Caco-2 (cell line): ENCODE measurements around the gene DIAPH2. TPM values are rescaled to one million over a fixed set of nuclear protein-coding genes. Genes with fewer than 3 reads are reported as not detected.

Experiments used
- BruUV-seq: library from RNA; stranded (reverse); fragments of 400-500 nt; replicated peaks from 2 replicates; lab custom pipeline; 2021; lab: Mats Ljungman, UMichigan
- CTCF ChIA-PET: fragments of 300-600 bp; sonication (Branson Sonifier 250); formaldehyde crosslinking; loops from one replicate; lab custom pipeline; 2022; ENCODE audit warnings: antibody characterized with exemption; lab: Charles Lee
- POLR2A ChIA-PET: fragments of 300-600 bp; sonication (Branson Sonifier 250); formaldehyde crosslinking; loops from one replicate; lab custom pipeline; 2022; ENCODE audit warnings: antibody characterized with exemption; lab: Charles Lee
- DNase-seq, 2 experiments: peaks; one replicate each; pipeline versions ENCODE4 v3.0.0 to v3.0.0-alpha.2; 2020 to 2022
- H3K27me3 ChIP-seq: replicated peaks from 2 replicates; pipeline ENCODE4 v1.6.0; 2011; ENCODE audit warnings: low read length; ENCODE audit not compliant: control insufficient read depth, insufficient read depth
- H3K36me3 ChIP-seq: 2 replicates; pipeline ENCODE4 v1.5.1; 2011; ENCODE audit warnings: low read length; ENCODE audit not compliant: control insufficient read depth, insufficient read depth
- H3K4me1 ChIP-seq: fragments of 250-450 bp; sonication (Bioruptor Pico); 2 replicates; pipeline ENCODE4 v1.5.1; 2020; ENCODE audit warnings: mild to moderate bottlenecking
- H3K4me3 ChIP-seq: 2 replicates; pipeline ENCODE4 v1.5.1; 2011; ENCODE audit warnings: low read depth, mild to moderate bottlenecking, control low read depth, low read length
- H3K9me3 ChIP-seq: fragments of 250-450 bp; sonication (Bioruptor Pico); 2 replicates; pipeline ENCODE4 v1.5.1; 2020; ENCODE audit warnings: mild to moderate bottlenecking, moderate library complexity
- H3K27ac Mint-ChIP-seq: one replicate; pipeline ENCODE4 v1.8.0; 2022; ENCODE audit warnings: mixed read lengths; ENCODE audit not compliant: unreplicated experiment
- H3K27me3 Mint-ChIP-seq: one replicate; pipeline ENCODE4 v1.8.0; 2022; ENCODE audit warnings: mixed read lengths; ENCODE audit not compliant: insufficient read depth, unreplicated experiment
- H3K36me3 Mint-ChIP-seq: one replicate; pipeline ENCODE4 v1.8.0; 2022; ENCODE audit warnings: mild to moderate bottlenecking, mixed read lengths; ENCODE audit not compliant: insufficient read depth, unreplicated experiment
- H3K4me1 Mint-ChIP-seq: one replicate; pipeline ENCODE4 v1.8.0; 2022; ENCODE audit warnings: low read depth, mixed read lengths; ENCODE audit not compliant: unreplicated experiment
- H3K4me3 Mint-ChIP-seq: one replicate; pipeline ENCODE4 v1.8.0; 2022; ENCODE audit warnings: mild to moderate bottlenecking, moderate library complexity, mixed read lengths; ENCODE audit not compliant: unreplicated experiment
- H3K9me3 Mint-ChIP-seq: one replicate; pipeline ENCODE4 v1.8.0; 2022; ENCODE audit warnings: mixed read lengths; ENCODE audit not compliant: unreplicated experiment
- CTCF ChIP-seq, 2 experiments: fragments of 200-600 bp in 1 of 2; IDR thresholded peaks; 1 replicate in 1 of 2; 2 replicates in 1 of 2; pipeline versions ENCODE4 v1.5.1 to v1.8.0; 2011 to 2022; ENCODE audit warnings: antibody characterized with exemption in 1 of 2, control low read depth in 1 of 2, inconsistent platforms in 1 of 2, low read depth in 1 of 2, low read length in 1 of 2, mild to moderate bottlenecking in 1 of 2, moderate library complexity in 1 of 2; ENCODE audit not compliant: insufficient read depth in 1 of 2, severe bottlenecking in 1 of 2, unreplicated experiment in 1 of 2
- intact Hi-C: fragments of 100-400 bp; cut with micrococcal nuclease; formaldehyde crosslinking; loops from one replicate; pipeline ENCODE4 v1.10.0; 2022; ENCODE audit not compliant: unreplicated experiment
- total RNA-seq: library from RNA; stranded (reverse); gene quantifications from 2 replicates; pipeline ENCODE4 v1.2.3, GENCODE V29; 2022

Gene DIAPH2
- total RNA-seq, 1 experiment from 2014 or later = 16.1 TPM

GRCh38 chrX:96696462-96696861 lies 11.8 kb downstream of the DIAPH2 start:
- no peak for DNase-seq
- H3K4me3 Mint-ChIP-seq = no peak overlapping the region
- no TSS peak for BruUV-seq
- H3K27ac Mint-ChIP-seq = no peak overlapping the region
- H3K9me3 Mint-ChIP-seq = no peaks in the 10 kb centered on the region
- Histone ChIP-seq H3K4me1 (no peaks in the 10 kb centered on the region), H3K9me3 (no peaks in the 10 kb centered on the region), H3K4me3 (no peak overlapping the region), H3K36me3 (no peaks in the 10 kb centered on the region), H3K27me3 (no peaks in the 10 kb centered on the region)
- H3K4me1 Mint-ChIP-seq = no peaks in the 10 kb centered on the region
- intact Hi-C loops = no loop called here
- H3K27me3 Mint-ChIP-seq = no peaks in the 10 kb centered on the region
- H3K36me3 Mint-ChIP-seq = peaks cover 5% of the 10 kb centered on the region
- no peak for TF ChIP-seq CTCF (IDR thresholded peaks at IDR 0.05; ENCODE audit: insufficient read depth in 1 of 2, low read depth in 1 of 2, low read length in 1 of 2, severe bottlenecking in 1 of 2, unreplicated experiment in 1 of 2)
- ChIA-PET POLR2A (no interaction called here), CTCF (no interaction called here)

GRCh38 chrX:96700625-96701024 lies 16.0 kb downstream of the DIAPH2 start:
- no peaks in the 10 kb centered on the region for H3K27me3 ChIP-seq
- no peak overlapping the region for H3K4me3 ChIP-seq
- Mint-ChIP-seq H3K9me3 (no peaks in the 10 kb centered on the region), H3K27me3 (no peaks in the 10 kb centered on the region), H3K27ac (no peak overlapping the region), H3K4me3 (no peak overlapping the region), H3K4me1 (peaks cover 8% of the 10 kb centered on the region), H3K36me3 (peaks cover 5% of the 10 kb centered on the region)
- no peaks in the 10 kb centered on the region for H3K36me3 ChIP-seq
- intact Hi-C loops = no loop called here
- CTCF ChIA-PET = no interaction called here
- no peak for TF ChIP-seq CTCF (IDR thresholded peaks at IDR 0.05; ENCODE audit: insufficient read depth in 1 of 2, low read depth in 1 of 2, low read length in 1 of 2, severe bottlenecking in 1 of 2, unreplicated experiment in 1 of 2)
- H3K4me1 ChIP-seq = no peaks in the 10 kb centered on the region
- H3K9me3 ChIP-seq = no peaks in the 10 kb centered on the region
- POLR2A ChIA-PET = no interaction called here
- no TSS peak for BruUV-seq
- DNase-seq = no peak

- ChIA-PET CTCF (no interaction called here), POLR2A (no interaction called here)
- Histone ChIP-seq H3K4me1 (no peaks in the 10 kb centered on the region), H3K9me3 (no peaks in the 10 kb centered on the region), H3K36me3 (no peaks in the 10 kb centered on the region), H3K4me3 (no peak overlapping the region), H3K27me3 (no peaks in the 10 kb centered on the region)
- no peak for TF ChIP-seq CTCF (IDR thresholded peaks at IDR 0.05; ENCODE audit: insufficient read depth in 1 of 2, low read depth in 1 of 2, low read length in 1 of 2, severe bottlenecking in 1 of 2, unreplicated experiment in 1 of 2)
- H3K4me1 Mint-ChIP-seq = peaks cover 8% of the 10 kb centered on the region
- DNase-seq = no peak
- H3K4me3 Mint-ChIP-seq = no peak overlapping the region
- H3K27me3 Mint-ChIP-seq = no peaks in the 10 kb centered on the region
- peaks cover 5% of the 10 kb centered on the region for H3K36me3 Mint-ChIP-seq
- no TSS peak for BruUV-seq
- intact Hi-C loops = no loop called here
- H3K27ac Mint-ChIP-seq = no peak overlapping the region
- no peaks in the 10 kb centered on the region for H3K9me3 Mint-ChIP-seq
Measured at GRCh38 chrX:96703379-96703778, 18.7 kb downstream of the DIAPH2 start.
